HG03175 (cell line): ENCODE data around the gene TASP1.
"Not testable (repeated sequence)": the region's sequence is repeated elsewhere in the genome, so short reads cannot be mapped to it uniquely, and the experiment has no call there.

Experiments
- ATAC-seq: cut with Tn5 transposase; IDR thresholded peaks from one replicate; pipeline ENCODE4 v1.9.1; 2021; ENCODE audit warnings: mild to moderate bottlenecking, moderate library complexity; ENCODE audit not compliant: unreplicated experiment

TASP1 gene

GRCh38 chr20:13638496-13639149, at the start of gene TASP1:
TASP1 (minus strand) TSS chr20:13638932; CDS start chr20:13630078, 8,854 bp downstream.
- peak; percentile 100 for ATAC-seq

- no peak for ATAC-seq
Observed at GRCh38 chr20:13687815-13688214, 49.1 kb upstream of the TASP1 start.

GRCh38 chr20:13685623-13686022, 46.9 kb upstream of the TASP1 start:
- ATAC-seq: no peak

GRCh38 chr20:13684566-13685222, 46.0 kb upstream of the TASP1 start:
- ATAC-seq: peak; percentile 56

GRCh38 chr20:13683833-13684232, 45.1 kb upstream of the TASP1 start:
- ATAC-seq: no peak

- peak; percentile 82 for ATAC-seq
Observed at GRCh38 chr20:13681248-13682125, 42.8 kb upstream of the TASP1 start.

- ATAC-seq: no peak
Observed at GRCh38 chr20:13678944-13679343, 40.2 kb upstream of the TASP1 start.

GRCh38 chr20:13677241-13677640, 38.5 kb upstream of the TASP1 start:
- ATAC-seq: no peak

GRCh38 chr20:13676682-13677081, 38.0 kb upstream of the TASP1 start:
- no peak for ATAC-seq

GRCh38 chr20:13672690-13673089, 34.0 kb upstream of the TASP1 start:
- ATAC-seq: no peak

- no peak for ATAC-seq
Observed at GRCh38 chr20:13671916-13672378, 33.2 kb upstream of the TASP1 start.

GRCh38 chr20:13671512-13671911, 32.8 kb upstream of the TASP1 start:
- ATAC-seq: no peak

GRCh38 chr20:13670160-13670559, 31.4 kb upstream of the TASP1 start:
- no peak for ATAC-seq

- no peak for ATAC-seq
Observed at GRCh38 chr20:13665709-13666395, 27.1 kb upstream of the TASP1 start.

GRCh38 chr20:13661070-13661685, 22.4 kb upstream of the TASP1 start:
- ATAC-seq: no peak

GRCh38 chr20:13659288-13659687, 20.6 kb upstream of the TASP1 start:
- ATAC-seq: peak; percentile 96

- not testable (repeated sequence) for ATAC-seq
Observed at GRCh38 chr20:13658060-13658459, 19.3 kb upstream of the TASP1 start.

GRCh38 chr20:13656721-13657368, 18.1 kb upstream of the TASP1 start:
- ATAC-seq: no peak

- no peak for ATAC-seq
Observed at GRCh38 chr20:13654463-13655023, 15.8 kb upstream of the TASP1 start.

GRCh38 chr20:13650474-13650873, 11.7 kb upstream of the TASP1 start:
- no peak for ATAC-seq
